Heart left ventricle (tissue), 13 donors: ENCODE measurements around the gene OGT.

ENCODE experiments used
- POLR2A ChIP-seq, 2 donors: fragments of 450-650 bp; IDR thresholded peaks; one replicate each; pipeline ENCODE4 v1.6.1; 2017; ENCODE audit warnings: antibody characterized with exemption in 2 of 2, mild to moderate bottlenecking in 2 of 2, moderate library complexity in 2 of 2
- TF ChIP-seq, protein P1 (sequence below), 12 donors: fragments of 200-600 bp; sonication (generic) in 4 of 12; IDR thresholded peaks; one replicate each; pipeline versions ENCODE4 v1.5.0 to v1.8.0; 2018 to 2022; ENCODE audit warnings: antibody characterized with exemption in 12 of 12, mild to moderate bottlenecking in 5 of 12
- donor health status: ischemic (EF 13 %, LVEDD 7.1; RV severe dilation, severe dysfunction).
- donor health status: DM: no; HTN: yes; CAD: no.
- donor health status: DM: no; HTN: no; CAD: no.
- donor health status: ischemic (EF 25% LVEDD 6.9; RV normal size, moderate dysfunction).
- donor health status: ischemic (EF 25% LVEDD 5.7; RV mildly dilated, moderate dysfunction).
- donor health status: ischemic (EF 35%, LVEDD 5.7; RV mildly dilated, moderate dysfunction).
- donor health status: nonischemic (EF 11% LVEDD 7.7; RV severe dilation, severe dysfunction).
- donor health status: DM: yes; HTN: yes; CAD: no.
- donor health status: PGD.
- donor health status: ischemic (EF 29% LVEDD 5.4; RV normal size, mild dysfunction).
- donor health status: nonischemic (EF 23%, LVEDD 6.1; RV moderate dilation, normal function).

DNA sequence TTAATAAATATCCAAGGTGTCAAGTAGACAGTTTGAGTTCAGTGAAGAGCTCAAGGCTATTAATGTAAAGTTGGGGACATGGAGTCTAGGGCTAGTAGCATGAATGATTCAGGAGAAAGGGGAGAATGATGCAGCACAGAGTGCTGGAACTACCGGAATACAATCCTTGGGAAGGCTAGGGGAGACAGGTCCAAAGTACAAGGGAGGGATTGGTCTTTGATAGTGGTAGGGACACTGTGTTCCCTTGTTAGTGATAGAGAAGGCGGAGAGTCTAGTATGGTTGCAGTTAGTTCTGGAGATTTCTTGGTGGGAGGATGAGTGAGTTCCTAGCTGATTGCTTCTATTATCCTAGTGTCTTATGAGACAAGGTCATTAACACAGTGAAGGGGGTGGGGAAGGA lies 54.0 kb downstream of the OGT start:
- TF ChIP-seq, protein P1, sequence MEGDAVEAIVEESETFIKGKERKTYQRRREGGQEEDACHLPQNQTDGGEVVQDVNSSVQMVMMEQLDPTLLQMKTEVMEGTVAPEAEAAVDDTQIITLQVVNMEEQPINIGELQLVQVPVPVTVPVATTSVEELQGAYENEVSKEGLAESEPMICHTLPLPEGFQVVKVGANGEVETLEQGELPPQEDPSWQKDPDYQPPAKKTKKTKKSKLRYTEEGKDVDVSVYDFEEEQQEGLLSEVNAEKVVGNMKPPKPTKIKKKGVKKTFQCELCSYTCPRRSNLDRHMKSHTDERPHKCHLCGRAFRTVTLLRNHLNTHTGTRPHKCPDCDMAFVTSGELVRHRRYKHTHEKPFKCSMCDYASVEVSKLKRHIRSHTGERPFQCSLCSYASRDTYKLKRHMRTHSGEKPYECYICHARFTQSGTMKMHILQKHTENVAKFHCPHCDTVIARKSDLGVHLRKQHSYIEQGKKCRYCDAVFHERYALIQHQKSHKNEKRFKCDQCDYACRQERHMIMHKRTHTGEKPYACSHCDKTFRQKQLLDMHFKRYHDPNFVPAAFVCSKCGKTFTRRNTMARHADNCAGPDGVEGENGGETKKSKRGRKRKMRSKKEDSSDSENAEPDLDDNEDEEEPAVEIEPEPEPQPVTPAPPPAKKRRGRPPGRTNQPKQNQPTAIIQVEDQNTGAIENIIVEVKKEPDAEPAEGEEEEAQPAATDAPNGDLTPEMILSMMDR (IDR thresholded peaks at IDR 0.05), result no peak
- no peak for TF ChIP-seq POLR2A (IDR thresholded peaks at IDR 0.05)
